ENCODE data around the gene HNRNPDL.
"Not testable (repeated sequence)": the region's sequence is repeated elsewhere in the genome, so short reads cannot be mapped to it uniquely, and the experiment has no call there.

HNRNPDL gene

GRCh38 chr4:82386312-82386711 lies 44.0 kb downstream of the HNRNPDL start:
- not testable (repeated sequence) for DNase-seq (ENCODE audit: low read depth)

GRCh38 chr4:82382751-82383150 lies 47.5 kb downstream of the HNRNPDL start:
- no peak for DNase-seq (ENCODE audit: low read depth)

- DNase-seq (ENCODE audit: low read depth): no peak
These were observed 48.5 kb downstream of the HNRNPDL start for GRCh38 chr4:82381661-82382296.

- no peak for DNase-seq (ENCODE audit: low read depth)
These were observed 49.0 kb downstream of the HNRNPDL start for GRCh38 chr4:82381235-82381634.

- no peak for DNase-seq (ENCODE audit: low read depth)
These were observed 49.4 kb downstream of the HNRNPDL start for GRCh38 chr4:82380831-82381230.

GRCh38 chr4:82380344-82380743 lies 49.9 kb downstream of the HNRNPDL start:
- DNase-seq (ENCODE audit: low read depth): no peak

GRCh38 chr4:82376109-82376508 lies 54.2 kb downstream of the HNRNPDL start:
- no peak for DNase-seq (ENCODE audit: low read depth)

- peak; percentile 74 for DNase-seq (ENCODE audit: low read depth)
These were observed 56.2 kb downstream of the HNRNPDL start, which contains the start of gene HNRNPD for GRCh38 chr4:82373816-82374625. Gene HNRNPD, minus strand, starts transcription at chr4:82373991. Its CDS starts 313 bp downstream, at chr4:82373678.

- no peak for DNase-seq (ENCODE audit: low read depth)
These were observed 56.8 kb downstream of the HNRNPDL start for GRCh38 chr4:82373486-82373815.
